Left hindlimb (tissue), 1 donor: ENCODE data around the gene KCNG3.

Experiments used
- DNase-seq: peaks from one replicate; pipeline ENCODE4 v3.0.0-alpha.2; 2018

The KCNG3 gene, protein sequence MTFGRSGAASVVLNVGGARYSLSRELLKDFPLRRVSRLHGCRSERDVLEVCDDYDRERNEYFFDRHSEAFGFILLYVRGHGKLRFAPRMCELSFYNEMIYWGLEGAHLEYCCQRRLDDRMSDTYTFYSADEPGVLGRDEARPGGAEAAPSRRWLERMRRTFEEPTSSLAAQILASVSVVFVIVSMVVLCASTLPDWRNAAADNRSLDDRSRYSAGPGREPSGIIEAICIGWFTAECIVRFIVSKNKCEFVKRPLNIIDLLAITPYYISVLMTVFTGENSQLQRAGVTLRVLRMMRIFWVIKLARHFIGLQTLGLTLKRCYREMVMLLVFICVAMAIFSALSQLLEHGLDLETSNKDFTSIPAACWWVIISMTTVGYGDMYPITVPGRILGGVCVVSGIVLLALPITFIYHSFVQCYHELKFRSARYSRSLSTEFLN

GRCh38 chr2:42493468-42494354 lies at the start of gene KCNG3:
KCNG3 (minus strand) TSS chr2:42493982; CDS start chr2:42493501, 481 bp downstream.
- peak; percentile 70 for DNase-seq

- DNase-seq: no peak
These were observed 49.1 kb upstream of the KCNG3 start for GRCh38 chr2:42542871-42543270.

- DNase-seq: no peak
These were observed 43.7 kb upstream of the KCNG3 start for GRCh38 chr2:42537493-42537892.

DNA sequence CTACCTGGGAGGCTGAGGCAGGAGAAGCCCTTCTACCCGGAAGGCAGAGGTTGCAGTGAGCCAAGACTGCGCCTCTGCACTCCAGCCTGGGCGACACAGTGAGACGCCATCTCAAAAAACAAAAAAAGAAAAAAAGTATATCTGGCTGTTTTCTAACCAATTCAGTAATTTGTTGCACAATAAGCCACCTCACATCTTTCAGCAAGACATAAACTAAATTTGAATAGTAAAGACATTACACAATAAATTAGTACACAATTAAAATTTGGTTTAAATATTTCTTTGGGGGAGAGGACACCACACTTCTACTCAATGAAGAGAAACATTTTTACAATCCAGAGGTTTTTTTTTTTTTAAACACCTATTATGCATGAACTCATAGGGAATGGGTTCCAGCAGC lies 38.6 kb upstream of the KCNG3 start:
- no peak for DNase-seq

GRCh38 chr2:42523341-42523740 lies 29.6 kb upstream of the KCNG3 start:
- DNase-seq: no peak

DNA sequence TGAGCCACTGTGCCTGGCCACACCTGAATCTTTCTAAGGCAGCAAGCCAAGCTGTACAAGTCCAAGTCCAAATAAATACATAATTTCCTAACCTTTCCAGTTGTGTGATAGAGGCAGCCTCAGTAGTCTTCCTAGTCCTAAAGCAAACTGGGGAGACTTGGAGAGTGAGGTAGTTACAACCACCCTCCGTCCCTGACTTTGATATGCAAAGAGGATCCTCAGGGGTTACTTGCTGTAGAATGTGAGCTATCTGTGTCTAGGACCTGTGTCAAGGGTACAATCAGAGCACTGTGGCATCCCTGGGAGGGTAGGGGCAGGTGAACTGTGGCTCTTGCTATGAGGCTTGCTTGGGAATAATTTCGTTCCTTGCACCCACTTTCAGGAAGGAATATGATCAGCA lies 28.3 kb upstream of the KCNG3 start:
- DNase-seq: no peak

DNA sequence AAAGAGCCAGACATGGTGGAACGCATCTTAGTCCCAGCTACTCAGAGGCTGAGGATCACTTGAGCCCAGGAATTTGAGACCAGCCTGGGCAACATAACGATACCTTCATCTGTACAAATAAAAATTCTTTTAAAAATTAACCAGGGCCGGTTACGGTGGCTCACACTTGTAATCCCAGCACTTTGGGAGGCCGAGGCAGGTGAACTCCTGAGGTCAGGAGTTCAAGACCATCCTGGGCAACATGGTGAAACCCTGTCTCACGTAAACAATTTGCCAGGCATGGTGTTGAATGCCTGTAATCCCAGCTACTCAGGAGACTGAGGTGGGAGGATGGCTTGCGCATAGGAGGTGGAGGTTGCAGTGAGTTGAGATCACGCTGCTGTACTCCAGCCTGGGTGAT lies 25.8 kb upstream of the KCNG3 start:
- no peak for DNase-seq

- DNase-seq: no peak
These were observed 22.7 kb upstream of the KCNG3 start for GRCh38 chr2:42516418-42516901.

DNA sequence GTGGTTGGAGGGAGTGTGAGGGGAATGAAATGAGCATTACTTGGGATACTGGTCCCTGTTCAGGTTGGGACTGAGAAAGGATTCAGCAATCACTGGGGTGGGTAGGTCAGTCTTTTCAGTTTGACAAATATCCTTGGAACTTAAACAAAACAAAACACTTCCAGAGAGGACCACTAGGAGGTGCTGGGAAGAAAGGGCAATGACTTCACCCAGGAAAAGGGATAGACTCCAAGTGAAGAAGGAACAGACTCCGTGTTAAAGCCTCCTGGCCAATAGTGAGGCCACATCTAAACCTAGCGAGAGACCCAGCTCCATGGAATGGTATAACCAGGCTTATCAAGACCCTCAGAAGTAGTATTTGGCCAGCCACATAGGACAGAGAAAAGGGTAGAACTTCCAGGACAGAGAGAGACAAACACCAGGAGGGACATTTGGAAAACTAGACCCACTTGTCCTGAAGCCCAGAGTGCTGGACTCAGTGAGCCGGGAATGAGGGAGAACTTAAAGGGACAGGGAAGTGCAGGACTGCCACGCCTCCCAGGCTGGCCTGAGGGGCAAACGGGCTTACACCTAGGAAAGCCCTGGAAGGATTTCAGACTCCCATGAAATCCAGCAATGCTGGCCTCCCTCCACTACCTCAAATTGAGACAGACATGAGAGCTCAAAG lies 19.6 kb upstream of the KCNG3 start:
- no peak for DNase-seq

DNA sequence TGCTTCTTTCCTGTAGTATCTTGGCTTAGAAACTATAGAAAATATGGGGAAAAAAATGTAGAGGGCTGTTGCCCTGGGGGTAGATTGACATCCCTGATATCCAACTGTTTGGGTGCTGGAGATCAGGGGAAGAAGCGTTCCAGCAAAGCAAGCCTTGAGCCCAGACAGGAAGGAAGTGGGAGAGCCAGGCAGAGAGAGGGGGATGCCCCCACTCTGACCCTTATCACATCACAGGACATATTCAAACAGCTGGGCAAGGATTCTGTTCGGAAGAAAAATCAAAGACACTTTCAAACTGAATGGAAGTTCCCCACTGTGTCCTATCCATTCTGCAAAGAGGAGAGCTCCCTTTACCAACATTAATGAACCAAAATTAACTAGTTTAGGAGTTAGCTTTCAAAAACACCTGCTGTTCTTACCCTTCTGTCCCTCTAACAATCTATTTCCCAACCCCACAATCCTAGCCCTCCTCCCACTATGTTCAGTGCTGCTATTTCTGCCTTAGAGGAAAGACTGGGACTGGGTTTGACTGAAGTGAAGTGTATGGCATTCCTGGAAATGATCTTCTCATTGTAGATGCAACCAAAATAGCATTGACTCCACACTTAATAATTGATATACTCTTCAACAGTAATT lies 16.9 kb upstream of the KCNG3 start:
- no peak for DNase-seq

- no peak for DNase-seq
These were observed 16.4 kb upstream of the KCNG3 start for GRCh38 chr2:42510191-42510590.

DNA sequence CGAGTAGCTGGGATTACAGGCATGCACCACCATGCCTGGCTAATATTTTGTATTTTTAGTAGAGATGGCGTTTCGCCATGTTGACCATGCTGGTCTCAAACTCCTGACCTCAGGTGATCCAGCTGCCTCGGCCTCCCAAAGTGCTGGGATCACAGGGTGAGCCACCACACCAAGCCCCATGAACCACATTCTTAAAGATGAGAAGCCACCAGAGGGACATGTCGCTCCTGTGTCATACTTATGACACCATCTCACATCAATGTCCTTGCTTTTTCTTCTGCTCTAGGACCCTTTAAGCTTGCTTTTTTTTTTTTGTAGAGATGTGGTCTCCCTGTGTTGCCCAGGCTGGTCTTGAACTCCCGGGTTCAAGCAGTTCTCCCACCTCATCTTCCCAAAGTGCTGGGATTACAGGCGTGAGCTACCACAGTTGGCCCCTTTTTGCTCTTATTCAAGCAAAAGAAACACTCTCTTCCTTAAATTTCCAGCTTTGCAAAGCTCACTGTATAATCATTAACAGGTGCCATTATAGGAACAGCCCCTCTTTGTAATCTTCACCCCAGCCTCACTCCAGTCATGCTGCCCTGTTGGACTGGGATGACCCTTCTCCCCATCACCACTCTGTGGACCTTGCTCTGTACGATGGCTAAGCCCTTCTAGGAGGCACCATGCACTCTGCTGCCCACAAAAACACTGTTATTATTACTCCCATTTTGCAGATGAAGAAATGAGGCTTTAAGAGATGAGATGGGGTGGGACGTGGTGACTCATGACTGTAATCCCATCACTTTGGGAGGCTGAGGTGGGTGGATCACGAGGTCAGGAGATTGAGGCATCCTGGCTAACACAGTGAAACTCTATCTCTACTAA lies 10.8 kb upstream of the KCNG3 start:
- DNase-seq: no peak

- DNase-seq: no peak
These were observed 9.5 kb upstream of the KCNG3 start for GRCh38 chr2:42503291-42503690.

GRCh38 chr2:42498497-42498896 lies 4.7 kb upstream of the KCNG3 start:
- no peak for DNase-seq

DNA sequence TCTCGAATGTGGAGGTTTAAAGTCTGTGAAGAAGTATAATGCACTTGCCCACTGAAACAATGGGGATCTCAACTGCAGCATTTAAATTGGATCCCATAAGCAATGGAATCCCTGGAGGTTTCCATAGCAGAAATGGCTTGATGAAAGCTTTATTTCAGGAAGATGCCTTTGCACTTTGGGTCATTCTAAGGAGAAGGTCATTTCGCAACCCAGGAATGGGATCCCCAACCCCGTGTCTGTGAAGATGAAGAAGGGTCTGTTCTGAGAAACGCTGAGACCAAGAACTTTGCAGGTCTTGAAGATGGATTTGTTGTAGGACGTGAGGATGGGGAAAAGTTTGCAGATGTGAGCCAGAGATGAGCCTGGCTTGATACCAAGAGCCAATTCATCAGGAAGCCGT lies 1.8 kb upstream of the KCNG3 start:
- DNase-seq: no peak

- DNase-seq: no peak
These were observed 1.4 kb upstream of the KCNG3 start for GRCh38 chr2:42495234-42495581.

DNA sequence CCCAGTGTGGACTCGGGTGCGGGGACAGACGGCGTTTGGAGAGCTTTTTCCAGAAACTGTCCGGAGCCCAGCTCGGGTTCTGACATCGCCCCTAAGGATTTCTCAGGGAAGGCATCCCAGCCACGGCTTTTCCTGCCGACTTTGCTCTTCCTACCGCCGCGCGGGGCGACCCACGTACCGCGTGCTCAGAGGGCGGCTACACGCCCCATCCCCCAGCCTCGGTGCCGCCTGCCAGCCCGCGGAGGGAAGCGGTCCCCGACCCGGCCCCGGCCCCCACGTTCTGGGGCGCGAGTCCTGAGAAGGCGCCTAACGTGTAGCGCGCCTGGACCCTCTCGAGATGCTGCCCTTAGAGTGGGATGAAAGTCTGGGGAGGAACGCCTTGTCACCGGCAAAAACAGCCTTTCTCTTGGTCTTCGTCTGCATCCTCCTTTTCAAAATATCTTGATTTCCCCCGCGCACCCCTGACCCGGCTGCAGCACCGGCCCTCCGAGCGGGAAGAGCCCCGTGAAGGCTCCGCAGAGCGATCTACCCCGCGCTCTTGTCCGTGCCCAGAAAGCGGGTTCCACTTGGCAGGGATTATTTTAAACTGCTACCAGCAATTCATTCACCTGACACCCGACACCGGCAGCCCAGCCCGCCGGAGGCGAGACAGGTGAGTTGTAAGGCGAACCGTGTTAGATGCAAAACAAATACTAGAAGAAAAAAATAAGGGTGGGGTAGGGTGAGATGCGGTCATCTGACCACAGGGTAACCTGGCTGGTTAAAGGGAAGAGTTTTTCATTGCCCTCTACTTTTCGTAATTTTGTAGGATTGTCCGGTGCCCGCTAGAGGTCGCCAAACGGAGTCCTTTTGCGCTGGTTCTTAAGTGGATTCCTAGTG lies 812 bp upstream of the KCNG3 start:
- DNase-seq: peak; percentile 71

DNA sequence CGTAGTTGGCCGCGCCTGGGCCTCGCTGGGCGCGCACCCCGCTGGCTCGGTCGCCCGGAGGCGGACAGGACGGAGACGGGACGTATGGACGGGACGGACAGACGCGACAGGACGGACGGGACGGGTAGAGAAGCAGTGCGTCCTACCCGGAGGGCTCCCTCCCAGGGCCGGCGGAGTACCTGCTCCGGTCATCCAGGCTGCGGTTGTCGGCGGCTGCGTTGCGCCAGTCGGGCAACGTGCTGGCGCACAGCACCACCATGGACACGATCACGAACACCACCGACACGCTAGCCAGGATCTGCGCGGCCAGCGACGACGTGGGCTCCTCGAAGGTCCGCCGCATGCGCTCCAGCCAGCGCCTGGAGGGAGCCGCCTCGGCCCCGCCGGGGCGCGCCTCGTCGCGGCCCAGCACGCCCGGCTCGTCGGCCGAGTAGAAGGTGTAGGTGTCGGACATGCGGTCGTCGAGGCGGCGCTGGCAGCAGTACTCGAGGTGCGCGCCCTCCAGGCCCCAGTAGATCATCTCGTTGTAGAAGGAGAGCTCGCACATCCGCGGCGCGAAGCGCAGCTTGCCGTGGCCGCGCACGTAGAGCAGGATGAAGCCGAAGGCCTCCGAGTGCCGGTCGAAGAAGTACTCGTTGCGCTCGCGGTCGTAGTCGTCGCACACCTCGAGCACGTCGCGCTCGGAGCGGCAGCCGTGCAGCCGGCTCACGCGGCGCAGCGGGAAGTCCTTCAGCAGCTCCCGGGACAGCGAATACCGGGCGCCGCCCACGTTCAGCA lies 903 bp downstream of the KCNG3 start:
- DNase-seq: peak; percentile 45

DNA sequence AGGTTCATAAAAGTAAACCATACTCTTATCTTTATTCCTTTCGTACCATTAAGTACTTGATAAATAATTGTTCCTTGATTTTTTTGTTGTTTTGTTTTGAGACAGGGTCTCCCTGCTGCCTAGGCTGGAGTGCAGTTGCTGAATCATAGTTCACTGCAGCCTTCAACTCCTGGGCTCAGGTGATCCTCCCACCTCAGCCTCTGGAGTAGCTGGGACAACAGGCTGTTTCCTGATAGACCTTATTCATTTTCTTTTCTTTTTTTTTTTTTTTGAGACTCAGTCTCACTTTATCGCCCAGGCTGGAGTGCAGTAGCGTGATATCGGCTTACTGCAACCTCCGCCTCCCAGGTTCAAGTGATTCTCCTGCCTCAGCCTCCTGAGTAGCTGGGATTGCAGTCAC lies 5.5 kb downstream of the KCNG3 start:
- DNase-seq: no peak
